Measurements from ENCODE around the gene CDH9.
"Not testable (repeated sequence)": the region's sequence is repeated elsewhere in the genome, so short reads cannot be mapped to it uniquely, and the experiment has no call there.

CDH9 gene

GRCh38 chr5:26942481-26942880, 95.9 kb downstream of the CDH9 start:
- no peak for DNase-seq

GRCh38 chr5:26940994-26941393, 97.4 kb downstream of the CDH9 start:
- no peak for DNase-seq

GRCh38 chr5:26932238-26932637, 106.1 kb downstream of the CDH9 start:
- DNase-seq = no peak

GRCh38 chr5:26921439-26921838, 116.9 kb downstream of the CDH9 start:
- DNase-seq = no peak

GRCh38 chr5:26903469-26903868, 134.9 kb downstream of the CDH9 start:
- no peak for DNase-seq

- DNase-seq = no peak
Observed at GRCh38 chr5:26894719-26895263, 143.6 kb downstream of the CDH9 start.

- no peak for DNase-seq
Observed at GRCh38 chr5:26893078-26893477, 145.3 kb downstream of the CDH9 start.

GRCh38 chr5:26889815-26890214, 148.6 kb downstream of the CDH9 start:
- DNase-seq = no peak

GRCh38 chr5:26884481-26884880, 153.9 kb downstream of the CDH9 start:
- DNase-seq = no peak

GRCh38 chr5:26883375-26883774, 155.0 kb downstream of the CDH9 start:
- no peak for DNase-seq

- DNase-seq = no peak
Observed at GRCh38 chr5:26881901-26882300, 156.5 kb downstream of the CDH9 start.

- DNase-seq = no peak
Observed at GRCh38 chr5:26877154-26877553, 161.2 kb downstream of the CDH9 start.

GRCh38 chr5:26872337-26872736, 166.0 kb downstream of the CDH9 start:
- no peak for DNase-seq

GRCh38 chr5:26869781-26870180, 168.6 kb downstream of the CDH9 start:
- no peak for DNase-seq

- no peak for DNase-seq
Observed at GRCh38 chr5:26868504-26868903, 169.9 kb downstream of the CDH9 start.

GRCh38 chr5:26864061-26864460, 174.3 kb downstream of the CDH9 start:
- DNase-seq = no peak

- DNase-seq = no peak
Observed at GRCh38 chr5:26856238-26856637, 182.1 kb downstream of the CDH9 start.

- not testable (repeated sequence) for DNase-seq
Observed at GRCh38 chr5:26852450-26852849, 185.9 kb downstream of the CDH9 start.

- no peak for DNase-seq
Observed at GRCh38 chr5:26847041-26847736, 191.2 kb downstream of the CDH9 start.

GRCh38 chr5:26843677-26844076, 194.7 kb downstream of the CDH9 start:
- no peak for DNase-seq

GRCh38 chr5:26833596-26833995, 204.8 kb downstream of the CDH9 start:
- no peak for DNase-seq

Data from CD4-positive, alpha-beta T cell treated with Interleukin-4 for 4 hours (primary cell).